Kidney capillary endothelial cell (primary cell): Measurements from ENCODE around the gene ABHD10.

Source experiments
- DNase-seq: peaks from one replicate; pipeline ENCODE4 v3.0.0-alpha.2; 2018; ENCODE audit warnings: low spot score

Gene ABHD10

GRCh38 chr3:112001526-112001925, 22.7 kb downstream of the ABHD10 start:
- DNase-seq: no peak

- DNase-seq: peak; percentile 51
These were observed 23.5 kb downstream of the ABHD10 start for GRCh38 chr3:112002096-112002971.

GRCh38 chr3:112003321-112004080, 24.7 kb downstream of the ABHD10 start:
- DNase-seq: no peak

- no peak for DNase-seq
These were observed 25.4 kb downstream of the ABHD10 start for GRCh38 chr3:112004187-112004586.

- no peak for DNase-seq
These were observed 25.8 kb downstream of the ABHD10 start for GRCh38 chr3:112004669-112005068.

DNA sequence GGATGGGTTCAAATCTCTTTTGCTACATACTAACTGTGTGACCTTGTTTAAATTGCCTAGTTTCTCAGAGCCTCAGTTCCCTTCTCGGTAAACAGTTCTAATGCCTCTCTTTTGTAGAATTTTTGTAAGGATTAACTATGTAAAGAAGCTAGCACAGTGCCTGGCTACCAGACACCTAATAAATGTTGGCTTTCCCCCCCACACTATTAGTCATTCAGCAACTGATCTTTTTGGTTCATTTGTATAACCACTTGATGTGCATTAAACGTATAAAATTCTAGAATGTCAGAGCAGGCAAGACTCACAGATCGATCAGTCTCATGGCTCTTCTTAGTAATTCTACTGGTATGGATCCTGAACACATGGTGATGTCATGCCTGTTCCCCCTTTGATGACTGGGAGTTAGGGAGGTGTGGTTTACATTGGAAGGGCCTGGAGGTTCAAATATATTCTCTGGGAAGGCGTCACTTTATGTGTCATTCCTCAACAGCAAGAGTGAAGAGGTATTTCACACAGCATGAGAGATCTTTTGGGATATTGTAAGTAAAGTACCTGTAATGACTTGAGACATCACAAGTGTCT, 26.4 kb downstream of the ABHD10 start:
- DNase-seq: no peak

- DNase-seq: no peak
These were observed 28.8 kb downstream of the ABHD10 start for GRCh38 chr3:112007633-112008032.

DNA sequence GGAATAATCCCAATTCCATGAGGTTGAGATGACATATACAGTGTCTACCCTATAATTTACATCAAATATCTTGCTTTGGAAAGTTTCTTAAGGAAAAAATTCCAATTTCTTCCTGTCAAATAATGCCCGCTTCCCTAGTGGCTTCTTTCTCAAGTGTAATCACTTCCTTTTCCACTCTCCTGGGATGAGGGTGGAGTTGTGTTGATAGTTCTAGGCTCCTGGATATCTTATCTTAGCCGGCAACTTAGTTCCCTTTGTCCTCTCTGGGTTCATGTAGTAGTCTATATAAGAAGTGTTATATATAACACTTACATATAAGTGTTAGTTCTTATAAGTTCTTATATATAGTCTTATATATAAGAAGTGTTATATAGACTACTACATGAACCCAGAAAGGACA, 30.8 kb downstream of the ABHD10 start:
- no peak for DNase-seq

DNA sequence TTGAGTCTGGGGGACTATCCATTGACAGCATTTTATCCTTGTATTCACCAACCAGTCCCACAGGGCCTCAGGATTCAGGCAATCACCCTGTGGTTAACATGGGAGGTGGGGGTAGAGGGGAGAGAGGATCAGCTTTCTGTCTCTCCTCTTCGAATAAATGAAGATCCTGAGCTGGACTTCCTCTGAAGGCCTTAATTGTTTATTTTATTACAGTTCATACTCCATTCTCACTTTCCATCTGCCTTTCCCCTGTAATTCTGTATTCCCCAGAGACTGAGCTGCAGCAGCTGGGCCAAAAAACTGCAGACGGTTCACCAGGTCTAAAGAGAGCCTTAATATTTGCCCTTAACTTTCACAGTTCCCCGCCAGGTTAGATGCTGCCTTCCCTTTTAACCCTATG, 31.8 kb downstream of the ABHD10 start:
- DNase-seq: no peak

DNA sequence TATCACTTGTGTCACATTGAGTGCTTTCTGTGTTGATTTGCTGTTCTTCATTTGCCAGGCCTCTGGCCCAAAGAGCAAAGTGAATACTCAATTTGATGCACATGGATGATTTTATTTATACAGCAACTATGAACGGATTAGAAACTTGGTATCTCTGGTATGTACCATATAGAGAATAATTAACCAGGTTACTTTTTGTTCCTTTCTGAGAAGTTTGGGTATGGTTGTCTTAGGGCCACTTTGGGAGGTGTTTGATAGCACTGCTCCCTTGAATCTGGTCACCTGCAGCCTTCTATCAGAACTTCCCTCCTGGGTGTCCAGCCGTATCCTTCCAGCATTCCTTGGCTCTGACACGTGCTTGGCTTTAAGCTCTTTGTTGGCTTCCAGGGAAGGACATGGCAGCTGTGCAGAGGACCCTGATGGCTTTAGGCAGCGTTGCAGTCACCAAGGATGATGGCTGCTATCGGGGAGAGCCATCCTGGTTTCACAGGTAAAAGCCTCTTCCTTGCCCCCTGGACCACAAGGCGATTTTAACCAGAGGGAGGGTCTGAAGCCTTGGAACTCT, 32.6 kb downstream of the ABHD10 start:
- DNase-seq: no peak

DNA sequence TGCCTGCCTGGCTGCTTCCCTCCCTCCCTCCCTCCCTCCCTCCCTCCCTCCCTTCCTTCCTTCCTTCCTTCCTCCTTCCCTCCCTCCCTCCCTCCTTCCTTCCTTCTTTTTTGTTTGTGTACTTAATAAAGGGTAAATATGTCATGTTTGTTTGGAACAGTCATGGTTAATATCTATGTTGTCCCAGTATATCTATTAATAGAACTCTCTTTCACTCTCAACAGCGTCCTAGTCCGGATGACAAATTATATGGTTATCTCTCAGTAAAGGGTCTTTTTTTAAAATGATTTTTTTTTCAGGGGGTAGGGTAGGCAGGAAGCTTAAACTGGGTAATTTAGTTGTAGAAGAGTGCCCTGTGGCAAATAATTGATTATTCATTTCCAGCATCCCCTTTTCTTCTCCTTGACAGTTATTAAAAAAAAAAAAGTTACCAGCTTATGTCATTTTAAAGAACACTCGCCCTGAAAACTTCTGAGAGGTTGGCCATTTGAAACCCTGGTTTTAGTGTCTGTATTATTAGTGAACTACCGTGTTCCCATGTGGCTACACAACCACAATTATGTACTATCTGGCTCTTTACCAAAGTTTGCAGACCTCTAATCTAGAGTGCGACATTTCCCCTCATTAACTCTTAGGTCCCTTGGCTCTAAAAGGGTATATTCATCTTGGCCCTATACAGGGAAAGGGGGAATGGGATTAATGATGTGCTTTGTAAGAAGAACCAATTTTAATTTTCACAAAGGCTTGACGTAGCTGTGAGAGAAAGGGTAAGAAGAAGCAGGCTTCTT, 33.6 kb downstream of the ABHD10 start:
- DNase-seq: no peak

GRCh38 chr3:112013058-112013783, 34.4 kb downstream of the ABHD10 start:
- peak; percentile 72 for DNase-seq

DNA sequence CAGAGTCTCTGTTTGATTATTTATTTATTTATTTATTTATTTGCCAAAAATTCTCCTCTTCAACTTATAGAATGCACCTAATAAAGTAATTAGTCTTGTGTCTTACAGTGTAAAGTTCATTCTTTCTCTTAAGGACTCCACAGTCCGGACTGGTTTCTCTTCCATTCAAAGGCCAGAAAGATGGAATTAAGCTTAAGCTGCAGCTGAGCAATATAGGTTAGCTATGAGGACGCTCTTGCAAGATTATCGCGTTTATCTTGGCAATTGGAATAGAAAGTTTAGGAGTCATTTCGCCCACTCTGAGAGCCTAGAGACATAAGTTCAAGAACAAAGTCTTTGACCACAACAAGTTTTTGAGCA, 34.9 kb downstream of the ABHD10 start:
- no peak for DNase-seq

DNA sequence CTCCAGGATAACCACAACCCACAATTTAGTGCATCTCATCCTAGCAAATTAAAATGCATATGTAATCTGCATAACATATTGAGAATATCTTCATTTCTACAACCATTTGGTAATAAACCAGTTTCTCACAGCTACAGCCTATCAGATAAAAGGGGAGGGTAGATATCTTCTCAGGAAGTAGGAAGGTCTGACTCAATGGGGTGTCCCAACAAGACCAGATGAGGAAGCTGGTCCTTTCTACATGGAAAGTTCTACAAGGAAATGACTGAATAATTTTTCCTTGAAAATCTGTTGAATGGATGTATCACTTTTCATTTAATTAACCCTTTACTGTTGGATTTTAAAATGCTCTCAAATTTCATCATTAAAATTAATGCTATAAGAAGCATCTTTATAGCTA, 38.3 kb downstream of the ABHD10 start:
- peak; percentile 64 for DNase-seq

DNA sequence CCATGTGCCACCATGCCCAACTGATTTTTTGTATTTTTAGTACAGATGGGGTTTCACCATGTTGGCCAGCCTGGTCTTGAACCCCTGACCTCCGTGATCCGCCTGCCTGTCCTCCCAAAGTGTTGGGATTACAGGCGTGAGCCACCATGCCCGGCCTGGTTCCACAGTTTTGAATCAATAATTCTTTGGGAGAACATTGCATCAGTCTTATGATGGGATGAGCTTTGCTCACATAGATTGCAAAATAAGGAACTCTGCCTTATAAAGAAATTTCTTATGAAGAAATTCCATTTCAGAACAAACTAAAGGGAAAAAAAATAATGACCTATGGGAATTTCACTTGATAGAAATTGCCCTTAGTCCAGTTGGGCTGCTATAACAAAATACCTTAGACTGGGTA, 39.9 kb downstream of the ABHD10 start:
- DNase-seq: no peak

GRCh38 chr3:112019716-112020115, 40.9 kb downstream of the ABHD10 start:
- no peak for DNase-seq

- no peak for DNase-seq
These were observed 41.9 kb downstream of the ABHD10 start for GRCh38 chr3:112020674-112021085.

DNA sequence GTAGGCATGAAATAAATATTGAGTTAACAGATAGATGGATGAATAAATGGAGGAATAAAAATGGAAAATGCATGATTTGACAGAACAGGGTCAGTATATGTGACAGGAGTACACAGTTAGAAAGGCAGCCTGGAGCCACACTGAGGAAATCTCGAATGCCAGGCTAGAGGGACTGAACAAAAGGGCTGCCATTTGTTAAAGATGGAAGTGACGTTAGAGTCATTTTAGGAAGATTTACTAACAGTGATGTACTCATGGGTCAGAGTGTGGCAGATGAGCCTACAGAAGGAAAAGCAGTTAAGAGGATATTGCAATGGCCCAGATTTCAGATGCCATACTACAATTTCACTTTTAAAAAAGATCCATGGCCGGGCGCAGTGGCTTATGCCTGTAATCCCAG, 48.3 kb downstream of the ABHD10 start:
- no peak for DNase-seq

GRCh38 chr3:112027826-112028225, 49.0 kb downstream of the ABHD10 start:
- DNase-seq: no peak

- no peak for DNase-seq
These were observed 52.1 kb downstream of the ABHD10 start for GRCh38 chr3:112030901-112031300.

- no peak for DNase-seq
These were observed 53.4 kb downstream of the ABHD10 start for GRCh38 chr3:112032098-112032731.
